GM18951 (cell line): ENCODE data around the gene TTC34.

Experiments
- POLR2A ChIP-seq: IDR thresholded peaks from 4 replicates; pipeline ENCODE4 v1.6.1; 2011; ENCODE audit warnings: mild to moderate bottlenecking; ENCODE audit not compliant: insufficient read length, insufficient read depth; ENCODE audit errors: extremely low read depth
- in situ Hi-C: fragments of 300-500 bp; cut with MboI; formaldehyde crosslinking; loops from one replicate; pipeline ENCODE4 v1.12.0; 2022; ENCODE audit warnings: low sequenced_read_pairs, mixed read lengths, inconsistent platforms; ENCODE audit not compliant: unreplicated experiment

Gene TTC34

GRCh38 chr1:2815551-2815950 is 14.1 kb upstream of the TTC34 start:
- no peak for TF ChIP-seq POLR2A
- in situ Hi-C loops, result no loop called here

GRCh38 chr1:2814511-2815075 is 13.1 kb upstream of the TTC34 start:
- in situ Hi-C loops, result no loop called here
- TF ChIP-seq POLR2A, result no peak

- in situ Hi-C loops, result no loop called here
- TF ChIP-seq POLR2A, result no peak
These were observed 11.6 kb upstream of the TTC34 start for GRCh38 chr1:2812939-2813653.

GRCh38 chr1:2812136-2812535 is 10.6 kb upstream of the TTC34 start:
- in situ Hi-C loops, result no loop called here
- TF ChIP-seq POLR2A, result no peak

- in situ Hi-C loops, result no loop called here
- TF ChIP-seq POLR2A, result no peak
These were observed 10.0 kb upstream of the TTC34 start for GRCh38 chr1:2811533-2811918.

GRCh38 chr1:2810899-2811532 is 9.5 kb upstream of the TTC34 start:
- in situ Hi-C loops, result no loop called here
- no peak for TF ChIP-seq POLR2A

- no peak for TF ChIP-seq POLR2A
- in situ Hi-C loops, result no loop called here
These were observed 8.8 kb upstream of the TTC34 start for GRCh38 chr1:2810281-2810680.

GRCh38 chr1:2809656-2810055 is 8.2 kb upstream of the TTC34 start:
- in situ Hi-C loops, result no loop called here

GRCh38 chr1:2808831-2809605 is 7.5 kb upstream of the TTC34 start:
- in situ Hi-C loops, result no loop called here
- no peak for TF ChIP-seq POLR2A

More at GRCh38 chr1:2809656-2810055, 8.2 kb upstream of the TTC34 start:
- TF ChIP-seq POLR2A, result no peak

- no peak for TF ChIP-seq POLR2A
- in situ Hi-C loops, result no loop called here
These were observed 6.9 kb upstream of the TTC34 start for GRCh38 chr1:2808386-2808705.

GRCh38 chr1:2807678-2808385 is 6.3 kb upstream of the TTC34 start:
- in situ Hi-C loops, result no loop called here
- no peak for TF ChIP-seq POLR2A

GRCh38 chr1:2807036-2807435 is 5.5 kb upstream of the TTC34 start:
- no peak for TF ChIP-seq POLR2A
- in situ Hi-C loops, result no loop called here

GRCh38 chr1:2806591-2806990 is 5.1 kb upstream of the TTC34 start:
- no peak for TF ChIP-seq POLR2A
- in situ Hi-C loops, result no loop called here

- in situ Hi-C loops, result no loop called here
- no peak for TF ChIP-seq POLR2A
These were observed 4.4 kb upstream of the TTC34 start for GRCh38 chr1:2805801-2806430.
